B cell (primary cell): ENCODE measurements around the gene LTBP2.

Experiments used
- CTCF ChIP-seq: fragments of 200-600 bp; IDR thresholded peaks from one replicate; pipeline ENCODE4 v1.8.0; 2022; ENCODE audit warnings: antibody characterized with exemption, mild to moderate bottlenecking
- EZH2 ChIP-seq: IDR thresholded peaks from 2 replicates; pipeline ENCODE4 v1.6.1; 2012; ENCODE audit warnings: borderline replicate concordance, low read depth, mild to moderate bottlenecking, moderate library complexity, low read length; ENCODE audit not compliant: insufficient read depth, poor library complexity, severe bottlenecking

- TF ChIP-seq CTCF (no peak), EZH2 (no peak)
These were observed 103.1 kb downstream of the LTBP2 start for GRCh38 chr14:74508844-74509428.
